Mesenchymal stem cell (in vitro differentiated cells and primary cell): Measurements from ENCODE around the gene NAP1L4.

Experiments
- DNase-seq: peaks from one replicate; pipeline ENCODE4 v3.0.0-alpha.2; 2013
- H2AFZ ChIP-seq: one replicate; pipeline ENCODE4 v1.6.1; 2013; ENCODE audit warnings: low read depth, mild to moderate bottlenecking, control low read depth, inconsistent platforms, low read length, moderate library complexity
- H2AK5ac ChIP-seq: 2 replicates; pipeline ENCODE4 v1.6.1; 2013; ENCODE audit warnings: low read length, moderate library complexity, mild to moderate bottlenecking, inconsistent platforms; ENCODE audit not compliant: severe bottlenecking
- H2BK120ac ChIP-seq: one replicate; pipeline ENCODE4 v1.6.1; 2013; ENCODE audit warnings: low read depth, mild to moderate bottlenecking, inconsistent platforms, low read length, moderate library complexity
- H2BK12ac ChIP-seq, 2 experiments: one replicate each; pipeline ENCODE4 v1.6.1; 2013; ENCODE audit warnings: inconsistent platforms in 2 of 2, low read length in 2 of 2, mild to moderate bottlenecking in 2 of 2, moderate library complexity in 2 of 2, control low read depth in 1 of 2
- H2BK15ac ChIP-seq: one replicate; pipeline ENCODE4 v1.6.1; 2013; ENCODE audit warnings: mild to moderate bottlenecking, low read depth, inconsistent platforms; ENCODE audit not compliant: poor library complexity, severe bottlenecking
- H2BK5ac ChIP-seq: 2 replicates; pipeline ENCODE4 v1.6.1; 2013; ENCODE audit warnings: low read depth, mild to moderate bottlenecking, low read length, control low read depth, inconsistent platforms; ENCODE audit not compliant: poor library complexity, severe bottlenecking
- H3K14ac ChIP-seq, 2 experiments: one replicate each; pipeline ENCODE4 v1.6.1; 2013; ENCODE audit warnings: inconsistent platforms in 2 of 2, low read length in 2 of 2, control low read depth in 1 of 2, mild to moderate bottlenecking in 1 of 2, moderate library complexity in 1 of 2
- H3K18ac ChIP-seq, 2 experiments: one replicate each; pipeline ENCODE4 v1.6.1; 2013; ENCODE audit warnings: inconsistent platforms in 2 of 2, low read length in 2 of 2, control low read depth in 1 of 2, low read depth in 1 of 2, mild to moderate bottlenecking in 1 of 2
- H3K23ac ChIP-seq, 2 experiments: one replicate each; pipeline ENCODE4 v1.6.1; 2013; ENCODE audit warnings: inconsistent platforms in 2 of 2, low read length in 2 of 2, mild to moderate bottlenecking in 2 of 2, moderate library complexity in 2 of 2, control low read depth in 1 of 2
- H3K27ac ChIP-seq: 2 replicates; pipeline ENCODE4 v1.5.1; 2013; ENCODE audit warnings: mild to moderate bottlenecking, moderate library complexity, low read length, control low read depth, inconsistent platforms; ENCODE audit not compliant: poor library complexity, severe bottlenecking
- H3K27me3 ChIP-seq, 2 experiments: 2 replicates each; pipeline versions ENCODE4 v1.6.1 to v1.7.0; 2013; ENCODE audit warnings: low read length in 2 of 2, mild to moderate bottlenecking in 2 of 2, moderate library complexity in 2 of 2, control low read depth in 1 of 2, inconsistent platforms in 1 of 2; ENCODE audit not compliant: control insufficient read depth in 1 of 2, insufficient read depth in 1 of 2
- H3K36me3 ChIP-seq, 2 experiments: 2 replicates each; pipeline versions ENCODE4 v1.6.1 to v1.7.0; 2013; ENCODE audit warnings: low read length in 2 of 2, control low read depth in 1 of 2, inconsistent platforms in 1 of 2, low read depth in 1 of 2, mild to moderate bottlenecking in 1 of 2; ENCODE audit not compliant: insufficient read depth in 2 of 2, control insufficient read depth in 1 of 2
- H3K4ac ChIP-seq, 2 experiments: one replicate each; pipeline ENCODE4 v1.6.1; 2013; ENCODE audit warnings: inconsistent platforms in 2 of 2, low read length in 2 of 2, mild to moderate bottlenecking in 2 of 2, moderate library complexity in 2 of 2, control low read depth in 1 of 2, low read depth in 1 of 2
- H3K4me1 ChIP-seq: 2 replicates; pipeline ENCODE4 v1.6.1; 2013; ENCODE audit warnings: low read depth, low read length, control low read depth; ENCODE audit not compliant: control insufficient read depth, insufficient read depth
- H3K4me2 ChIP-seq: 2 replicates; pipeline ENCODE4 v1.6.1; 2013; ENCODE audit warnings: low read length, mild to moderate bottlenecking, inconsistent platforms; ENCODE audit not compliant: poor library complexity, severe bottlenecking
- H3K4me3 ChIP-seq, 2 experiments: 2 replicates each; pipeline versions ENCODE4 v1.5.1 to v1.7.0; 2013; ENCODE audit warnings: low read length in 2 of 2, mild to moderate bottlenecking in 2 of 2, control low read depth in 1 of 2, low read depth in 1 of 2; ENCODE audit not compliant: insufficient read depth in 1 of 2
- H3K79me1 ChIP-seq: replicated peaks from 2 replicates; pipeline ENCODE4 v1.6.1; 2013; ENCODE audit warnings: mild to moderate bottlenecking, control low read depth, low read length, inconsistent platforms; ENCODE audit not compliant: poor library complexity, severe bottlenecking
- H3K9ac ChIP-seq: 2 replicates; pipeline ENCODE4 v1.7.0; 2013; ENCODE audit warnings: mild to moderate bottlenecking, low read length, moderate library complexity
- H3K9me3 ChIP-seq: 2 replicates; pipeline ENCODE4 v1.7.0; 2013; ENCODE audit warnings: mild to moderate bottlenecking, low read length; ENCODE audit not compliant: control insufficient read depth
- H4K8ac ChIP-seq: one replicate; pipeline ENCODE4 v1.6.1; 2013; ENCODE audit warnings: inconsistent platforms, mild to moderate bottlenecking, low read length, moderate library complexity
- H4K91ac ChIP-seq: one replicate; pipeline ENCODE4 v1.6.1; 2013; ENCODE audit warnings: mild to moderate bottlenecking, low read length, inconsistent platforms
- WGBS: methylation state at CpG from one replicate; pipeline ENCODE4 v1.1.7; 2013; ENCODE audit warnings: mixed read lengths; 5-methylcytosine and 5-hydroxymethylcytosine counted together

NAP1L4 gene

GRCh38 chr11:2903672-2904011, 88.5 kb downstream of the NAP1L4 start:
- Histone ChIP-seq H3K4me2 (peak overlapping the region; percentile 15), H3K4me1 (peaks cover 37% of the 10 kb centered on the region), H3K18ac (no peak overlapping the region), H3K27me3 (peaks cover 0 to 4% of the 10 kb centered on the region in 2 experiments), H3K79me1 (peaks cover 23% of the 10 kb centered on the region), H2AK5ac (peak overlapping the region; percentile 23), H3K4me3 (peak overlapping the region in 1 of 2 experiments; percentile 89), H3K4ac (peak overlapping the region in 1 of 2 experiments; percentile 59), H3K27ac (no peak overlapping the region), H3K36me3 (peaks cover 4 to 25% of the 10 kb centered on the region in 2 experiments), H3K9me3 (no peaks in the 10 kb centered on the region), H4K91ac (peak overlapping the region; percentile 98), H2BK120ac (peak overlapping the region; percentile 39), H2BK15ac (peak overlapping the region; percentile 26), H2BK12ac (peak overlapping the region; percentile 60 to 89), H4K8ac (no peak overlapping the region), H2AFZ (no peak overlapping the region), H3K9ac (no peak overlapping the region), H3K23ac (no peak overlapping the region), H2BK5ac (no peak overlapping the region), H3K14ac (no peak overlapping the region)
- 89% methylated on average over 6 of the region's 7 CpGs for WGBS
- DNase-seq: no peak

GRCh38 chr11:2902784-2903671, 89.1 kb downstream of the NAP1L4 start:
- peak overlapping the region in 1 of 2 experiments; percentile 75 for H3K14ac ChIP-seq
- no peaks in the 10 kb centered on the region for H3K27me3 ChIP-seq
- no peak overlapping the region for H3K23ac ChIP-seq
- H2BK120ac ChIP-seq: peak overlapping the region; percentile 39
- peak overlapping the region; percentile 83 for H3K9ac ChIP-seq
- H3K27ac ChIP-seq: no peak overlapping the region
- 88% methylated on average over 17 of the region's 23 CpGs for WGBS
- peak overlapping the region; percentile 98 for H4K91ac ChIP-seq
- no peaks in the 10 kb centered on the region for H3K9me3 ChIP-seq
- peak overlapping the region; percentile 44 for H2BK15ac ChIP-seq
- H3K4me2 ChIP-seq: peak overlapping the region; percentile 78
- peaks cover 4 to 20% of the 10 kb centered on the region in 2 experiments for H3K36me3 ChIP-seq
- peak overlapping the region; percentile 95 for H4K8ac ChIP-seq
- H3K18ac ChIP-seq: peak overlapping the region; percentile 85 to 90
- H2AK5ac ChIP-seq: peak overlapping the region; percentile 23
- H3K4ac ChIP-seq: peak overlapping the region; percentile 71 to 79
- H2BK12ac ChIP-seq: peak overlapping the region; percentile 84 to 89
- H3K4me1 ChIP-seq: peaks cover 42% of the 10 kb centered on the region
- H3K79me1 ChIP-seq: peaks cover 23% of the 10 kb centered on the region
- DNase-seq: no peak
- H2AFZ ChIP-seq: no peak overlapping the region
- no peak overlapping the region for H2BK5ac ChIP-seq
- H3K4me3 ChIP-seq: peak overlapping the region; percentile 78 to 89

- Histone ChIP-seq H4K91ac (peak overlapping the region; percentile 98), H3K27ac (no peak overlapping the region), H2AFZ (peak overlapping the region; percentile 95), H3K9me3 (no peaks in the 10 kb centered on the region), H3K14ac (peak overlapping the region in 1 of 2 experiments; percentile 96), H4K8ac (peak overlapping the region; percentile 99), H3K4me3 (peak overlapping the region; percentile 78 to 89), H3K4me1 (peaks cover 42% of the 10 kb centered on the region), H3K4me2 (peak overlapping the region; percentile 90), H3K4ac (peak overlapping the region; percentile 71 to 79), H2BK12ac (peak overlapping the region; percentile 88 to 91), H2BK120ac (peak overlapping the region; percentile 94), H2BK15ac (peak overlapping the region; percentile 100), H2AK5ac (peak overlapping the region; percentile 81), H3K27me3 (no peaks in the 10 kb centered on the region), H3K79me1 (peaks cover 23% of the 10 kb centered on the region), H3K23ac (peak overlapping the region in 1 of 2 experiments; percentile 75), H3K36me3 (peaks cover 4 to 13% of the 10 kb centered on the region in 2 experiments), H3K9ac (peak overlapping the region; percentile 83), H3K18ac (peak overlapping the region; percentile 94 to 98), H2BK5ac (peak overlapping the region; percentile 45)
- peak; percentile 93 for DNase-seq
- WGBS: 6% methylated on average over 54 of the region's 58 CpGs
Measured at GRCh38 chr11:2901854-2902783, 90.0 kb downstream of the NAP1L4 start.
